ENCODE data around the gene SUMO2.
"Not testable (repeated sequence)": the region's sequence is repeated elsewhere in the genome, so short reads cannot be mapped to it uniquely, and the experiment has no call there.

The SUMO2 gene

GRCh38 chr17:75182569-75183436 is at the start of gene SUMO2:
SUMO2 (minus strand) TSS chr17:75182959; CDS start chr17:75182834, 125 bp downstream.
- peak; percentile 98 for DNase-seq

- DNase-seq = no peak
Observed at GRCh38 chr17:75231741-75232464, 49.1 kb upstream of the SUMO2 start.

- DNase-seq = no peak
Observed at GRCh38 chr17:75231071-75231470, 48.3 kb upstream of the SUMO2 start.

- no peak for DNase-seq
Observed at GRCh38 chr17:75228847-75229246, 46.1 kb upstream of the SUMO2 start.

- no peak for DNase-seq
Observed at GRCh38 chr17:75228305-75228704, 45.5 kb upstream of the SUMO2 start.

- DNase-seq = no peak
Observed at GRCh38 chr17:75227729-75228128, 45.0 kb upstream of the SUMO2 start.

- no peak for DNase-seq
Observed at GRCh38 chr17:75225016-75225415, 42.3 kb upstream of the SUMO2 start.

GRCh38 chr17:75219815-75220214 is 37.1 kb upstream of the SUMO2 start:
- DNase-seq = no peak

- DNase-seq = no peak
Observed at GRCh38 chr17:75218131-75218530, 35.4 kb upstream of the SUMO2 start.

GRCh38 chr17:75209061-75209460 is 26.3 kb upstream of the SUMO2 start:
- DNase-seq = no peak

GRCh38 chr17:75208161-75208560 is 25.4 kb upstream of the SUMO2 start:
- no peak for DNase-seq

GRCh38 chr17:75207760-75208159 is 25.0 kb upstream of the SUMO2 start:
- no peak for DNase-seq

GRCh38 chr17:75207050-75207407 is 24.3 kb upstream of the SUMO2 start:
- not testable (repeated sequence) for DNase-seq

GRCh38 chr17:75205793-75206163 is 23.0 kb upstream of the SUMO2 start:
- no peak for DNase-seq

GRCh38 chr17:75205037-75205792 is 22.5 kb upstream of the SUMO2 start, which contains the start of gene NUP85:
NUP85 (plus strand) TSS chr17:75205679; CDS start chr17:75205762, 83 bp downstream.
- DNase-seq = peak; percentile 94 to 96

GRCh38 chr17:75199886-75200618 is 17.3 kb upstream of the SUMO2 start:
- no peak for DNase-seq

- DNase-seq = no peak
Observed at GRCh38 chr17:75194879-75195278, 12.1 kb upstream of the SUMO2 start.

- DNase-seq = no peak
Observed at GRCh38 chr17:75191584-75191983, 8.8 kb upstream of the SUMO2 start.

- DNase-seq = no peak
Observed at GRCh38 chr17:75188614-75189013, 5.9 kb upstream of the SUMO2 start.

- DNase-seq = no peak
Observed at GRCh38 chr17:75183999-75184884, 1.5 kb upstream of the SUMO2 start.

GRCh38 chr17:75182319-75182568 is 515 bp downstream of the SUMO2 start:
- no peak for DNase-seq

Data from NCI-H2081 (cell line).